Muscle of arm (tissue), 12 donors: ENCODE measurements around the gene GARIN5A. TPM values are rescaled to one million over a fixed set of nuclear protein-coding genes. Genes with fewer than 3 reads are reported as not detected.

Experiments used
- DNase-seq: peaks from one replicate; pipeline ENCODE4 v3.0.0-alpha.2; 2013
- polyA plus RNA-seq, 12 donors: library from polyadenylated mRNA; unstranded; fragments of 120-200 nt; gene quantifications; one replicate each; pipeline ENCODE4 v1.2.1, GENCODE V29; 2013; ENCODE audit not compliant: insufficient read length in 12 of 12

The GARIN5A gene
- polyA plus RNA-seq, 12 donors, result 2.4 to 6.8 (median 3.9) TPM; not detected in 2

DNA sequence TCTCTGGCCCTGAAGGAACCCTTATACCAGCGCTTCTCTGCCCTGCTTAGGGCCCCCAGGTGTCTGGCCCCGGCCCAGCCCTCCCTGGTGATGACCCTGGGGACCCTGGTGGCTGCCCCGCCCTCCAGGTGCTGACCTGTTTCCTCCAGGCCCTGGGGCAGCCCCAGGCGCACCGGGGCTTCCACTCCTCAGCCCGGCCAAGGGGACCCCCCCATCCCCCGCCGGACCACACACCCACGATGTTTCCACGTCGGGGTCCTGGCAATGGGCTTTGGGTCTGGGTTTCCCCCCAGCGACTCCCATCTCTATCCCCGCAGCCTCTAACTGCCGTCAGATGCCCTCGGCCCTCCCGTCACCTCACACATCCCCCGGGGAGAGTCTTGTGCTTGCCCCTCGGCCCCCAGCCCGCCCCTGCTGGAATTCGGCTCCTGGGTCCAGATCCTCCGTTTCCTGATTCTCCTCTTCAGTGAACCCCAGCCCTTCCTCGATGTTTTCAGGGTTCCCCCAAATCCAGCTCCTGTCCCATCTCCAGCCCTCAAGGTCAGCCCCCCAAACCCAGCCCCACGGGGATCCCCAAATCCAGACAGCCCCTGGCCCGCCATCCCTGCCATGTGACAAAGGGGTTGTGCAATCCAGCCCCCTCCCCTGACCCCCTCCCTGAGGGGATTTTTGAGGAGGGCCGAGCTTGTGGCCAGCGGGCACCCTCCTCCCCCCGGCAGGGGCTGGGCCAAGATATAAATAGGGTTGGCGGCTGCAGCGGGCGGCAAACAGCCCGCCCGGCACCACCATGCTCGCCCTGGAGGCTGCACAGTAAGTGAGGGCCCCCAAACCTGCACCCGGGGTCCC is 58.2 kb downstream of the GARIN5A start, which contains the start of gene SPIB:
TSS of gene SPIB (plus strand) at position 763 of the 846 bp plus-strand sequence. CDS start at position 788, 25 bp downstream.
- no peak for DNase-seq

DNA sequence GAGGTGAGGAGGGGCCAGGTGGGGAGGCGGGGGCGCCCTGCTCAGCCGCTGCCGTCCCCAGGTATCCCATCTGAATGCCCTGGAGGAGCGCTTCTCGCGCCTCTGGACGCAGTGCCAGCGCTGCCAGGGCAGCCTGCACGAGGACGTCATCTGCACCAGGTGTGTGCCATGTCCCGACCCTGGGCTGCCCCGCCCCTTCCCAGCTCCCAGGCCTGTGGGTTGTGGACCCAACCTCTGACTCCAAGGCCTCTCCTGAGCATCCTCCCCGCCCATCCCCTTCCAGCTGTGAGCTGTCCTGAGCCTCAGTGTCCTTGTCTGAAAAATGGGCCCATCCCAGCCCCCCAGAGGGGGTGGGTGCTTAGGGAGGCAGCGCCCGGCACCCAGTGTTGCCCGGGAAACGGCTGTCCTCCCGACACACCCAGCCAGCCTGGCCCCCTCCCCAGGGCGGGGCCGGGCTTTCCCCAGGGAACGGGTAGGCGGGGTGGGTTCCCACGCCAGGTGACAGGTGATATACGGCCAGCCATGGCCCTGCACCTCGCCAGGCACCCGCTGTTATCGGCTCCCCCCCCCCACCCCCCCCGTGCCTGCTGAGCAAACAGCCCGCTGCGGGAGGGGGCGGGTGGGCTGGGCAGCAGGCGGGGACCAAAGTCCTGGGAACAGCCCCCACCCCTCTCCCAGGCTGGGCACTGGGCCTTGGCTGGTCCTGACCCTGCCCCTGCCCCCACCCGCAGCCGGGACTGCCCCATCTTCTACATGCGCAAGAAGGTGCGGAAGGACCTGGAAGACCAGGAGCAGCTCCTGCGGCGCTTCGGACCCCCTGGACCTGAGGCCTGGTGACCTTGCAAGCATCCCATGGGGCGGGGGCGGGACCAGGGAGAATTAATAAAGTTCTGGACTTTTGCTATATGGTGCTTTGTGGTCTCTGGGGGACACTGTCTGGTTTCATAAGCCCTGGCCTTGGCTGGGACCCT is 59.3 kb downstream of the GARIN5A start:
- DNase-seq, result no peak

Other genes starting within 250 kb of the GARIN5A start
- gene KCNC3, start 147.5 kb downstream of the GARIN5A start, polyA plus RNA-seq, result 1 to 10 TPM in 8 of 12 donors, under 1 TPM in 3, not detected in 1; 0.69 to 6.7 (median 1.2) TPM
- 1 to 10 TPM in 5 of 12 donors, under 1 TPM in 5, not detected in 2; 0.43 to 1.6 (median 0.96) TPM for gene NAPSA, start 111.2 kb downstream of the GARIN5A start, polyA plus RNA-seq
- 10 to 100 TPM in 11 of 12 donors, not detected in 1; 16.0 to 30.8 (median 17.6) TPM for gene NR1H2, start 100.4 kb downstream of the GARIN5A start, polyA plus RNA-seq
- gene POLD1, start 92.5 kb downstream of the GARIN5A start, polyA plus RNA-seq, result 10 to 100 TPM in 10 of 12 donors, 1 to 10 TPM in 1, not detected in 1; 8.5 to 41.1 (median 14.5) TPM
- 1 to 10 TPM in 2 of 12 donors, under 1 TPM in 9, not detected in 1; 0.13 to 9.9 (median 0.56) TPM for gene SPIB, start 57.9 kb downstream of the GARIN5A start, polyA plus RNA-seq
- gene MYBPC2, start 44.0 kb downstream of the GARIN5A start, polyA plus RNA-seq, result 100 to 1,000 TPM in 1 of 12 donors, 10 to 100 TPM in 9, not detected in 2; 11.4 to 140 (median 53.8) TPM
- gene EMC10, start 341 bp downstream of the GARIN5A start, polyA plus RNA-seq, result 100 to 1,000 TPM in 4 of 12 donors, 10 to 100 TPM in 8; 66.6 to 203 (median 95.2) TPM
- gene JOSD2, start 34.3 kb upstream of the GARIN5A start, polyA plus RNA-seq, result 10 to 100 TPM in 11 of 12 donors, not detected in 1; 11.8 to 41.3 (median 17.8) TPM
- 1 to 10 TPM in 1 of 12 donors, under 1 TPM in 9, not detected in 2; 0.18 to 1.9 (median 0.65) TPM for gene ASPDH, start 37.1 kb upstream of the GARIN5A start, polyA plus RNA-seq
- gene LRRC4B, start 91.6 kb upstream of the GARIN5A start, polyA plus RNA-seq, result 10 to 100 TPM in 4 of 12 donors, 1 to 10 TPM in 7, not detected in 1; 6.0 to 21.0 (median 8.7) TPM
- gene SYT3, start 163.0 kb upstream of the GARIN5A start, polyA plus RNA-seq, result under 1 TPM in 3 of 12 donors, not detected in 9; 0.05 to 0.25 (median 0.12) TPM
- gene C19orf81, start 172.6 kb upstream of the GARIN5A start, polyA plus RNA-seq, result 1 to 10 TPM in 7 of 12 donors, under 1 TPM in 3, not detected in 2; 0.85 to 2.8 (median 1.5) TPM
- gene SHANK1, start 243.0 kb upstream of the GARIN5A start, polyA plus RNA-seq, result 10 to 100 TPM in 11 of 12 donors, not detected in 1; 11.4 to 87.6 (median 22.0) TPM
- 10 to 100 TPM in 11 of 12 donors, not detected in 1; 14.6 to 62.3 (median 17.6) TPM for gene CLEC11A, start 246.5 kb upstream of the GARIN5A start, polyA plus RNA-seq